Endometrial microvascular endothelial cells (primary cell): ENCODE measurements around the gene MANEAL. TPM values are rescaled to one million over a fixed set of nuclear protein-coding genes. Genes with fewer than 3 reads are reported as not detected.

Source experiments
- total RNA-seq: library from RNA; depleted of rRNA; stranded (reverse); fragments of >200 nt; gene quantifications from one replicate; pipeline ENCODE4 v1.2.3, GENCODE V29; 2015; ENCODE audit errors: inconsistent ontology term

MANEAL gene
- total RNA-seq, 1 donor from 2014 or later, result not detected

Other genes starting within 250 kb of the MANEAL start
- 8.3 TPM for gene SNIP1, start 239.6 kb upstream of the MANEAL start, total RNA-seq
- gene DNALI1, start 236.9 kb upstream of the MANEAL start, total RNA-seq, result 0.84 TPM
- 48.4 TPM for gene GNL2, start 197.9 kb upstream of the MANEAL start, total RNA-seq
- gene RSPO1, start 159.0 kb upstream of the MANEAL start, total RNA-seq, result not detected
- gene CDCA8, start 101.3 kb upstream of the MANEAL start, total RNA-seq, result 47.8 TPM
- not detected for gene EPHA10, start 28.7 kb upstream of the MANEAL start, total RNA-seq
- 23.3 TPM for gene C1orf122, start 13.9 kb downstream of the MANEAL start, total RNA-seq
- gene YRDC, start 14.4 kb downstream of the MANEAL start, total RNA-seq, result 25.5 TPM
- gene MTF1, start 65.7 kb downstream of the MANEAL start, total RNA-seq, result 2.0 TPM
- 13.1 TPM for gene INPP5B, start 153.2 kb downstream of the MANEAL start, total RNA-seq
- gene SF3A3, start 196.2 kb downstream of the MANEAL start, total RNA-seq, result 81.9 TPM
- 17.3 TPM for gene FHL3, start 211.7 kb downstream of the MANEAL start, total RNA-seq
- gene UTP11, start 218.9 kb downstream of the MANEAL start, total RNA-seq, result 69.1 TPM